Measurements from ENCODE around the gene ASXL2. TPM values are rescaled to one million over a fixed set of nuclear protein-coding genes. Genes with fewer than 3 reads are reported as not detected.

Gene ASXL2
- total RNA-seq, 1 donor from 2014 or later, result 39.3 TPM

GRCh38 chr2:25743132-25743830, 135.0 kb downstream of the ASXL2 start:
- no peak for ATAC-seq

GRCh38 chr2:25742501-25742900, 135.8 kb downstream of the ASXL2 start:
- Histone ChIP-seq H3K4me3 (no peak overlapping the region), H3K27ac (no peak overlapping the region), H3K27me3 (ENCODE audit: low read depth) (no peaks in the 10 kb centered on the region), H3K36me3 (peaks cover 54% of the 10 kb centered on the region), H3K4me1 (no peaks in the 10 kb centered on the region), H3K9me3 (no peaks in the 10 kb centered on the region)
- ATAC-seq (no peak), DNase-seq (no peak)
- intact Hi-C loops (cut with DNase I), result no loop called here
- TF ChIP-seq CTCF (IDR thresholded peaks at IDR 0.05), result no peak

More at GRCh38 chr2:25743132-25743830, 135.0 kb downstream of the ASXL2 start:
- TF ChIP-seq CTCF (IDR thresholded peaks at IDR 0.05), result no peak
- H3K4me3 ChIP-seq, result no peak overlapping the region
- H3K27ac ChIP-seq, result no peak overlapping the region
- intact Hi-C loops (cut with DNase I), result no loop called here
- no peaks in the 10 kb centered on the region for H3K4me1 ChIP-seq
- H3K9me3 ChIP-seq, result no peaks in the 10 kb centered on the region
- peaks cover 62% of the 10 kb centered on the region for H3K36me3 ChIP-seq
- no peaks in the 10 kb centered on the region for H3K27me3 ChIP-seq (ENCODE audit: low read depth)
- no peak for DNase-seq

DNA sequence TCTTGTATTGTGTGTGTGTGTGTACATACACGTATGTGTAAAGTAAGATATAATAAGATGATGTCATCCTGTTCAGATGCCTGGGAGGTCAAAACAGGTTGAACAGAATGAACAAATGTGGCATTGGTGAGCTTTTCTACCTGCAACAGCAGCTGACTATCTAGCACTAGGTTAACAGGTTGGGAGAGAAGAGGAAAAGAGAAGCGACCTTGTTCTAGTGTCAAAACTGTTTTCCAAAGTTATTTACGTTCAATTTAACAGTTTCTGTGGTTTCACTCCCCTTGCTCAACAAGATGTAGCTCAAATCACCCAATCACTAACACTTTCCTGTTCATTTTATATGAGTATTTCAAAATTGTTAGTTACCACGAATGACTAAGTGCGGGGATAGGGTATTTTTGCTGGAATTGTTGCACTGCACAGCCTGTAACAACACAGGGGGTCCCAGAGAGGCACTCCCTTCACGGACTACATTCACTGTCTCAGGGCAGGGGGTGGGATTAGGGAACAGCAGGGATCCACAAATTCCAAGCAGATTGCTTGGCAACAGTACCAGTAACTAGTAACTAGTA, 137.4 kb downstream of the ASXL2 start:
- no peak for DNase-seq
- no peak for TF ChIP-seq CTCF (IDR thresholded peaks at IDR 0.05)
- no peak for ATAC-seq
- Histone ChIP-seq H3K4me3 (no peak overlapping the region), H3K36me3 (peaks cover 38% of the 10 kb centered on the region), H3K4me1 (no peaks in the 10 kb centered on the region), H3K9me3 (no peaks in the 10 kb centered on the region), H3K27ac (no peak overlapping the region), H3K27me3 (ENCODE audit: low read depth) (no peaks in the 10 kb centered on the region)
- intact Hi-C loops (cut with DNase I), result no loop called here

DNA sequence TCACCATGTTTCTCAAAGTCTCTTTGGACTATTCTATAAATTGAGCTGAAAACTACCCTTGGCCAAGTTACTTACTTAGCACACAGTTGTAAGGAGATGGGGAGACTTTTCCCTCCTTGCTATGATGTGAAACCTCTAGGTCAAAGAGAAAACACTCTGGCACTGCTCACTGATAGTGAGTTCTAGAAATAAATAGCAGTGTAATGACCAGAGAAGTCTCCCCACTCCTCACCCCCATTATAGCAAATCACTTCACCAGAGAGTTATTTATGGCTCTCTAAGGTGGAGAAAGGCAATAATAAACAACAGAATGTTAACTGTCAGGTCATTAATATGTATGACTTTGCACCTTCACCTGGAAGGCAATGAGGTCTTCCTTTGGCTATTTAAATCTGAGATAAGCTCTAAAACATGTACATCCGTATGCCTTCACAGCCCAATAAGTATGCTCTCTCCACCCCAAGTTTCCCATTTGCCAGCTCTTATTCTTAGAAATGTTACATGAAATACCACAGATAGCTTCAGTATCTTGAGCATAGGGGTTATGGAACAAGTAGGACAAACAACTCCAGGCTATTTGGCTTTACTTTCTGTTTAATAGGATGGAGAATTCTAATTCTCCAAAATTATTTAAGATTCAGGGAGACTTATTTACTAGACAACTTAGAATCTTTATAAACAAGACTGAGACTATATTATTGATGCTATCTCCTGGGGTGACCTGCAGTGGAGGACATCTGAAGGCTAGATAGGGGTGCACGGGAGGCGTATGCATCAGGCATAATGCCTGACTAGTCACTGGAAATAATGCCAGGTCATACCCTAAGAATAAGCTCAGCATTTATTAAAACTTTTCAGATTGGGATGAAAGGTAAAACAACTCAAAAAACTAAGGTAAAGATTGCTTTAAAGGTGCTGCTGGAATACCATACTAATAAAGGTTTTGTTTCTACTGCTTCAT, 139.6 kb downstream of the ASXL2 start:
- ATAC-seq, result no peak
- no peaks in the 10 kb centered on the region for H3K27me3 ChIP-seq (ENCODE audit: low read depth)

More for the DNA sequence above, 139.6 kb downstream of the ASXL2 start:
- H3K9me3 ChIP-seq, result no peaks in the 10 kb centered on the region
- no peak overlapping the region for H3K27ac ChIP-seq
- intact Hi-C loops (cut with DNase I), result no loop called here
- H3K4me3 ChIP-seq, result no peak overlapping the region
- TF ChIP-seq CTCF (IDR thresholded peaks at IDR 0.05), result no peak
- H3K36me3 ChIP-seq, result peaks cover 27% of the 10 kb centered on the region
- no peaks in the 10 kb centered on the region for H3K4me1 ChIP-seq
- no peak for DNase-seq
